Measurements from ENCODE around the gene MISFA.

GRCh38 chr11:18588297-18589252, 11.0 kb upstream of the MISFA start, which contains the start of gene UEVLD:
- peak; percentile 50 for TF ChIP-seq POLR2A (IDR thresholded peaks at IDR 0.05; ENCODE audit: extremely low read depth, insufficient read length)
- TF ChIP-seq CTCF (IDR thresholded peaks at IDR 0.05; ENCODE audit: low read depth, low read length): no peak

Measured in NB4 (cell line).